GM06990 (cell line): ENCODE measurements around the gene CTTNBP2.

Source experiments
- DNase-seq: peaks from one replicate; pipeline ENCODE4 v3.0.0-alpha.2; 2011; ENCODE audit not compliant: insufficient read length; ENCODE audit errors: extremely low read depth
- H3K27me3 ChIP-seq: replicated peaks from 2 replicates; pipeline ENCODE4 v1.6.0; 2011; ENCODE audit warnings: low read length; ENCODE audit not compliant: control insufficient read depth, insufficient read depth
- H3K36me3 ChIP-seq: 2 replicates; pipeline ENCODE4 v1.5.1; 2011; ENCODE audit warnings: low read length; ENCODE audit not compliant: control insufficient read depth, insufficient read depth
- H3K4me3 ChIP-seq: replicated peaks from 2 replicates; pipeline ENCODE4 v1.5.1; 2011; ENCODE audit warnings: low read depth, mild to moderate bottlenecking, control low read depth, low read length
- CTCF ChIP-seq: IDR thresholded peaks from 2 replicates; pipeline ENCODE4 v1.5.1; 2011; ENCODE audit warnings: low read length, control low read depth, mild to moderate bottlenecking, inconsistent platforms; ENCODE audit not compliant: insufficient read depth, poor library complexity, severe bottlenecking

The CTTNBP2 gene

DNA sequence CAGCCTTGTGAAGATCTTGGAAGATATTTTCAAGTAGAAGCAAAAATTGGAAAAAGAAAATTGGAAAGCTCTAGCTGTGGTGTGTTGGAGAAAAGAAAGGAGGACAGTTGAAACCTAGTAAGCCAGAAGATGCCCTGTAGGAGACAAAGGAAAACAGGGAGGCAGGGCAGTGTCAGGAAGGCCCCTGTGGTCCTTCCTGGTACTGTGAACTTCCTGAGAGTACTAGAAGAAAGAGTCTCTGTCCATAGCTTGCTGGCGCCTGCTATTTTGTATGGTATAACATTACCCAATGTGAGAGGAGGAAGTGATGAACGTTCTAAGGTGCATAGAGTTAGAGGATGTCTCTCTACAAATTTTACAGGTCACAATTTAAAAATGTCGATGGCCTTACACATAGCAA is 183.1 kb downstream of the CTTNBP2 start:
- no peak for DNase-seq
- no peaks in the 10 kb centered on the region; the same call in 1 of the 2 replicates for H3K27me3 ChIP-seq
- TF ChIP-seq CTCF = no peak

DNA sequence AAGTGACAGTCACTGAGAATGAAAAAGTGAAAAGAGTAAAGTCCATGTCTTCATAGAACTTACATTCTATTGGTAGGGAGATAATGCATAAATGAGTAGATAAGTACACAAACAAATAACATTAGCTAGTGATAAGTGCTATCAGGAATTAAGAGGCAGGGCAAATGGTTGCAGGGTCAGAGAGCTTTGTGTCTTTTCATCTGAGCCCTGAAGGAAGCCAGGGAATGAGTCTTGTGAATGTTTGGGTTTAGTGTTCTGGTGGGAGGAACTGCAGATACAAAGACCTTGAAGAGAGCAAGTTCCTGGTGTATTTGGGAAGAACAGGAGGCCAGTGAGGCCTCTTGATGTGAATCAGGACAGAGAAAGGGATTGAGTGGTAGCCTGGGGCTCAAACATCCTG is 183.8 kb downstream of the CTTNBP2 start:
- no peak for DNase-seq
- TF ChIP-seq CTCF = no peak
- Histone ChIP-seq H3K27me3 (no peaks in the 10 kb centered on the region; the same call in 1 of the 2 replicates), H3K4me3 (no peak overlapping the region), H3K36me3 (no peaks in the 10 kb centered on the region)

More for the DNA sequence above, 183.1 kb downstream of the CTTNBP2 start:
- no peaks in the 10 kb centered on the region for H3K36me3 ChIP-seq
- H3K4me3 ChIP-seq = no peak overlapping the region

DNA sequence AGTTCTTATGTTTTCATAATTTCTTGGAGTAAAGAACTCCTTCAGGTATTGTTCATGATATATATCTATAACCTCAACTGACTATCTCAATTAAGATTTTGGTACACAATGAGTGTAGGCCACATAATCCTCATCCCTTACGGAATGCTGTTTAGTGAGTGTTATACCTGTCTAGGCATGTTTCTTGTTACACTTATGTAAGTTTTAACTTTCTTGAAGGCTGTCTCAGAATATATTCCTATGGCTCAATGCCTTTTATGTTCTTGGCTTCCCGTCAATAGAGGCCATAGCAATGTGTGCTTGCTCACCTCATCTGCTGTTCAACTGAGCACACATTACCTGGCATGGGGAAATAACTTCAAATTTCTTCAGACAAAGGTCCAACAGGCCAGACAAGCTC is 185.1 kb downstream of the CTTNBP2 start:
- Histone ChIP-seq H3K4me3 (no peak overlapping the region), H3K27me3 (peaks cover 2% of the 10 kb centered on the region; the same call in 1 of the 2 replicates), H3K36me3 (no peaks in the 10 kb centered on the region)
- no peak for TF ChIP-seq CTCF
- no peak for DNase-seq

GRCh38 chr7:117686311-117686935 is 186.8 kb downstream of the CTTNBP2 start:
- no peak overlapping the region for H3K4me3 ChIP-seq
- H3K27me3 ChIP-seq = peaks cover 2% of the 10 kb centered on the region; the same call in 1 of the 2 replicates
- no peak for TF ChIP-seq CTCF
- H3K36me3 ChIP-seq = no peaks in the 10 kb centered on the region
- no peak for DNase-seq

DNA sequence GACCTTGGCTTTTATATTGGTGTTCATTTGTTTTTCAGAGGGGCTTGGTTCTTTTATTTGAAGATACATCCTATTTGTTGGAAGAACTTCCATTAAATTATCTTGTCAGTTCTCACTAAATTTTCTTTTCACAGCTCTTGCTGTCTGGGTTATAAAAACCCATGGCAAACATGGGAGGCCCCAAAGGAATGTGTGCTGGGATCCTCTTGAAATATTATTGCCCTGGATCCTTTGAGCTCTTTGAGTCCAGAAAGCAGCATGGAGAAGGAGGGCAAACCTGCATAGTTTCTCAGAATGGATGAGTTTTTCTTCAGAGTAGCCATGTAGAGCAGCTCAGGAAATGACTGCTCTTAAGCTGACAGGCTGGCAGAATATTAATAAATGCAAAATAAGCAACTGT is 187.4 kb downstream of the CTTNBP2 start:
- TF ChIP-seq CTCF = no peak
- Histone ChIP-seq H3K27me3 (peaks cover 2% of the 10 kb centered on the region; the same call in 1 of the 2 replicates), H3K4me3 (no peak overlapping the region), H3K36me3 (no peaks in the 10 kb centered on the region)
- no peak for DNase-seq

- Histone ChIP-seq H3K4me3 (no peak overlapping the region), H3K27me3 (peaks cover 2% of the 10 kb centered on the region; the same call in 1 of the 2 replicates), H3K36me3 (no peaks in the 10 kb centered on the region)
- no peak for DNase-seq
- TF ChIP-seq CTCF = no peak
Measured at GRCh38 chr7:117683430-117684175, 189.6 kb downstream of the CTTNBP2 start.
